ENCODE measurements around the gene ADAMTSL1. TPM values are rescaled to one million over a fixed set of nuclear protein-coding genes. Genes with fewer than 3 reads are reported as not detected.

ADAMTSL1 gene
- total and polyA plus RNA-seq, 2 experiments from 2014 or later: 2.3 to 5.0 TPM

DNA sequence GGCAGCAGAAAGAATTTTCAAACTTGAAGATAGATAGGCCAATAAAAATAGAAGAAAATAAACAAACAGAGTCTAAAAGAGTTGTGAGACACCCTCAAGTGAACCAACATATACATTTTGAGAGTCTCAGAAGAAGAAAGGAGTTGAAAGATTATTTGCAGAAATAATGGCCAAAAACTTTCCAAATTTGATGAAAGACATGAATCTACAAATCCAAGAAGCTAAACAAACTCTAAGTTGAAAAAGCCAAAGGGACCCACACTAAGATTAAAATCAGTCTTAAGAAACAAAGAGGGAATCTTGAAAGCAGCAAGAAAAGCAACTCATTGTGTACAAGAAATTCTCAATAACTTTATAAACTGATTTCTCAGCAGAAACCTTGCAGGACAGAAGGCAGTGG lies 422.1 kb downstream of the ADAMTSL1 start:
- no peak overlapping the region for H2AFZ ChIP-seq
- peaks cover 16% of the 10 kb centered on the region for H3K4me1 Mint-ChIP-seq
- no peak overlapping the region; the same call in 1 of the 2 replicates for H3K27ac Mint-ChIP-seq
- no peaks in the 10 kb centered on the region for H3K36me3 Mint-ChIP-seq (ENCODE audit: low read depth)
- H3K27ac ChIP-seq (ENCODE audit: low read depth): no peak overlapping the region
- H3K27me3 ChIP-seq (ENCODE audit: insufficient read depth): no peaks in the 10 kb centered on the region
- H3K4me2 ChIP-seq: no peak overlapping the region
- DNase-seq (ENCODE audit: low spot score): no peak
- H3K4me3 ChIP-seq: no peak overlapping the region
- H3K79me2 ChIP-seq (replicated peaks; ENCODE audit: insufficient read depth): no peaks in the 10 kb centered on the region
- no peaks in the 10 kb centered on the region for H3K27me3 Mint-ChIP-seq (ENCODE audit: insufficient read depth, low read depth, poor library complexity)
- H3K9me2 ChIP-seq (ENCODE audit: insufficient read depth): peaks cover 6% of the 10 kb centered on the region
- TF ChIP-seq ZNF331 (CRISPR knock-in tag; IDR thresholded peaks at IDR 0.05; ENCODE audit: low read depth) (no peak), CREB1 (CRISPR knock-in tag; IDR thresholded peaks at IDR 0.05; ENCODE audit: low read depth) (no peak), EZH2 (IDR thresholded peaks at IDR 0.05; ENCODE audit: low read depth, unreplicated experiment) (no peak), CTCF (conservative IDR thresholded peaks at IDR 0.05; ENCODE audit: low read depth in 2 of 2) (no peak), POLR2AphosphoS5 (IDR thresholded peaks at IDR 0.05; ENCODE audit: low read depth) (no peak), NANOG (IDR thresholded peaks at IDR 0.05; ENCODE audit: borderline replicate concordance) (no peak), JUNB (IDR thresholded peaks at IDR 0.05; ENCODE audit: unreplicated experiment) (no peak), ZNF462 (CRISPR knock-in tag; IDR thresholded peaks at IDR 0.05) (no peak), ZNF114 (CRISPR knock-in tag; IDR thresholded peaks at IDR 0.05) (no peak), STAT1 (IDR thresholded peaks at IDR 0.05; ENCODE audit: unreplicated experiment) (no peak), EZH2phosphoT487 (IDR thresholded peaks at IDR 0.05; ENCODE audit: unreplicated experiment) (no peak)
- TF ChIP-seq, protein P1, sequence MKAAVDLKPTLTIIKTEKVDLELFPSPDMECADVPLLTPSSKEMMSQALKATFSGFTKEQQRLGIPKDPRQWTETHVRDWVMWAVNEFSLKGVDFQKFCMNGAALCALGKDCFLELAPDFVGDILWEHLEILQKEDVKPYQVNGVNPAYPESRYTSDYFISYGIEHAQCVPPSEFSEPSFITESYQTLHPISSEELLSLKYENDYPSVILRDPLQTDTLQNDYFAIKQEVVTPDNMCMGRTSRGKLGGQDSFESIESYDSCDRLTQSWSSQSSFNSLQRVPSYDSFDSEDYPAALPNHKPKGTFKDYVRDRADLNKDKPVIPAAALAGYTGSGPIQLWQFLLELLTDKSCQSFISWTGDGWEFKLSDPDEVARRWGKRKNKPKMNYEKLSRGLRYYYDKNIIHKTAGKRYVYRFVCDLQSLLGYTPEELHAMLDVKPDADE (IDR thresholded peaks at IDR 0.05): no peak
- TF ChIP-seq, protein P2, sequence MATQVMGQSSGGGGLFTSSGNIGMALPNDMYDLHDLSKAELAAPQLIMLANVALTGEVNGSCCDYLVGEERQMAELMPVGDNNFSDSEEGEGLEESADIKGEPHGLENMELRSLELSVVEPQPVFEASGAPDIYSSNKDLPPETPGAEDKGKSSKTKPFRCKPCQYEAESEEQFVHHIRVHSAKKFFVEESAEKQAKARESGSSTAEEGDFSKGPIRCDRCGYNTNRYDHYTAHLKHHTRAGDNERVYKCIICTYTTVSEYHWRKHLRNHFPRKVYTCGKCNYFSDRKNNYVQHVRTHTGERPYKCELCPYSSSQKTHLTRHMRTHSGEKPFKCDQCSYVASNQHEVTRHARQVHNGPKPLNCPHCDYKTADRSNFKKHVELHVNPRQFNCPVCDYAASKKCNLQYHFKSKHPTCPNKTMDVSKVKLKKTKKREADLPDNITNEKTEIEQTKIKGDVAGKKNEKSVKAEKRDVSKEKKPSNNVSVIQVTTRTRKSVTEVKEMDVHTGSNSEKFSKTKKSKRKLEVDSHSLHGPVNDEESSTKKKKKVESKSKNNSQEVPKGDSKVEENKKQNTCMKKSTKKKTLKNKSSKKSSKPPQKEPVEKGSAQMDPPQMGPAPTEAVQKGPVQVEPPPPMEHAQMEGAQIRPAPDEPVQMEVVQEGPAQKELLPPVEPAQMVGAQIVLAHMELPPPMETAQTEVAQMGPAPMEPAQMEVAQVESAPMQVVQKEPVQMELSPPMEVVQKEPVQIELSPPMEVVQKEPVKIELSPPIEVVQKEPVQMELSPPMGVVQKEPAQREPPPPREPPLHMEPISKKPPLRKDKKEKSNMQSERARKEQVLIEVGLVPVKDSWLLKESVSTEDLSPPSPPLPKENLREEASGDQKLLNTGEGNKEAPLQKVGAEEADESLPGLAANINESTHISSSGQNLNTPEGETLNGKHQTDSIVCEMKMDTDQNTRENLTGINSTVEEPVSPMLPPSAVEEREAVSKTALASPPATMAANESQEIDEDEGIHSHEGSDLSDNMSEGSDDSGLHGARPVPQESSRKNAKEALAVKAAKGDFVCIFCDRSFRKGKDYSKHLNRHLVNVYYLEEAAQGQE (IDR thresholded peaks at IDR 0.05; ENCODE audit: unreplicated experiment): no peak
- H3F3A ChIP-seq (replicated peaks; ENCODE audit: low read depth): no peaks in the 10 kb centered on the region
- H3K4me1 ChIP-seq (ENCODE audit: insufficient read depth): peaks cover under 1% of the 10 kb centered on the region; the same call in 1 of the 2 replicates
- no peak overlapping the region for H3K4me3 Mint-ChIP-seq
- H4K20me1 ChIP-seq (replicated peaks; ENCODE audit: insufficient read depth): no peaks in the 10 kb centered on the region
- no peaks in the 10 kb centered on the region; the same call in 2 of the 3 replicates for H3K9me3 Mint-ChIP-seq
- H3K36me3 ChIP-seq (ENCODE audit: insufficient read depth): no peaks in the 10 kb centered on the region
- no peak for ATAC-seq
